ENCODE data around the gene CDH4.

The CDH4 gene

GRCh38 chr20:61430228-61430624, 178.2 kb downstream of the CDH4 start:
- Histone ChIP-seq H3K27me3 (ENCODE audit: control insufficient read depth, insufficient read depth, low read length) (peaks cover 3% of the 10 kb centered on the region), H3K9ac (ENCODE audit: low read length) (no peak overlapping the region), H3K27ac (ENCODE audit: low read depth, low read length) (no peak overlapping the region), H3K4me1 (ENCODE audit: control insufficient read depth, insufficient read depth, low read length) (no peaks in the 10 kb centered on the region), H3K4me3 (ENCODE audit: low read length) (no peak overlapping the region), H3K36me3 (ENCODE audit: control insufficient read depth, insufficient read depth, low read length) (no peaks in the 10 kb centered on the region)

GRCh38 chr20:61433176-61433575, 181.1 kb downstream of the CDH4 start:
- Histone ChIP-seq H3K9ac (ENCODE audit: low read length) (no peak overlapping the region), H3K4me1 (ENCODE audit: control insufficient read depth, insufficient read depth, low read length) (no peaks in the 10 kb centered on the region), H3K27me3 (ENCODE audit: control insufficient read depth, insufficient read depth, low read length) (peaks cover 3% of the 10 kb centered on the region), H3K27ac (ENCODE audit: low read depth, low read length) (no peak overlapping the region), H3K36me3 (ENCODE audit: control insufficient read depth, insufficient read depth, low read length) (no peaks in the 10 kb centered on the region), H3K4me3 (ENCODE audit: low read length) (no peak overlapping the region)

GRCh38 chr20:61433816-61434215, 181.8 kb downstream of the CDH4 start:
- Histone ChIP-seq H3K4me3 (ENCODE audit: low read length) (no peak overlapping the region), H3K4me1 (ENCODE audit: control insufficient read depth, insufficient read depth, low read length) (no peaks in the 10 kb centered on the region), H3K27ac (ENCODE audit: low read depth, low read length) (no peak overlapping the region), H3K36me3 (ENCODE audit: control insufficient read depth, insufficient read depth, low read length) (no peaks in the 10 kb centered on the region), H3K27me3 (ENCODE audit: control insufficient read depth, insufficient read depth, low read length) (peaks cover 3% of the 10 kb centered on the region), H3K9ac (ENCODE audit: low read length) (no peak overlapping the region)

- Histone ChIP-seq H3K4me3 (ENCODE audit: low read length) (no peak overlapping the region), H3K27ac (ENCODE audit: low read depth, low read length) (no peak overlapping the region), H3K36me3 (ENCODE audit: control insufficient read depth, insufficient read depth, low read length) (no peaks in the 10 kb centered on the region), H3K27me3 (ENCODE audit: control insufficient read depth, insufficient read depth, low read length) (peaks cover 3% of the 10 kb centered on the region), H3K9ac (ENCODE audit: low read length) (no peak overlapping the region), H3K4me1 (ENCODE audit: control insufficient read depth, insufficient read depth, low read length) (no peaks in the 10 kb centered on the region)
These were observed 182.3 kb downstream of the CDH4 start for GRCh38 chr20:61434341-61434781.

- Histone ChIP-seq H3K9ac (ENCODE audit: low read length) (no peak overlapping the region), H3K4me1 (ENCODE audit: control insufficient read depth, insufficient read depth, low read length) (no peaks in the 10 kb centered on the region), H3K27me3 (ENCODE audit: control insufficient read depth, insufficient read depth, low read length) (peaks cover 3% of the 10 kb centered on the region), H3K36me3 (ENCODE audit: control insufficient read depth, insufficient read depth, low read length) (no peaks in the 10 kb centered on the region), H3K4me3 (ENCODE audit: low read length) (no peak overlapping the region), H3K27ac (ENCODE audit: low read depth, low read length) (no peak overlapping the region)
These were observed 183.2 kb downstream of the CDH4 start for GRCh38 chr20:61435184-61435822.

- Histone ChIP-seq H3K27me3 (ENCODE audit: control insufficient read depth, insufficient read depth, low read length) (peaks cover 3% of the 10 kb centered on the region), H3K36me3 (ENCODE audit: control insufficient read depth, insufficient read depth, low read length) (no peaks in the 10 kb centered on the region), H3K4me3 (ENCODE audit: low read length) (no peak overlapping the region)
These were observed 183.8 kb downstream of the CDH4 start for GRCh38 chr20:61435823-61436220.

GRCh38 chr20:61436283-61436666, 184.2 kb downstream of the CDH4 start:
- H3K4me1 ChIP-seq (ENCODE audit: control insufficient read depth, insufficient read depth, low read length): no peaks in the 10 kb centered on the region
- H3K4me3 ChIP-seq (ENCODE audit: low read length): no peak overlapping the region
- no peaks in the 10 kb centered on the region for H3K36me3 ChIP-seq (ENCODE audit: control insufficient read depth, insufficient read depth, low read length)
- H3K27me3 ChIP-seq (ENCODE audit: control insufficient read depth, insufficient read depth, low read length): peaks cover 3% of the 10 kb centered on the region
- no peak overlapping the region for H3K27ac ChIP-seq (ENCODE audit: low read depth, low read length)
- H3K9ac ChIP-seq (ENCODE audit: low read length): no peak overlapping the region

More at GRCh38 chr20:61435823-61436220, 183.8 kb downstream of the CDH4 start:
- H3K4me1 ChIP-seq (ENCODE audit: control insufficient read depth, insufficient read depth, low read length): no peaks in the 10 kb centered on the region
- no peak overlapping the region for H3K27ac ChIP-seq (ENCODE audit: low read depth, low read length)
- H3K9ac ChIP-seq (ENCODE audit: low read length): no peak overlapping the region

GRCh38 chr20:61436667-61437279, 184.7 kb downstream of the CDH4 start:
- H3K9ac ChIP-seq (ENCODE audit: low read length): no peak overlapping the region
- no peaks in the 10 kb centered on the region for H3K4me1 ChIP-seq (ENCODE audit: control insufficient read depth, insufficient read depth, low read length)
- peaks cover 3% of the 10 kb centered on the region for H3K27me3 ChIP-seq (ENCODE audit: control insufficient read depth, insufficient read depth, low read length)
- no peak overlapping the region for H3K4me3 ChIP-seq (ENCODE audit: low read length)
- no peak overlapping the region for H3K27ac ChIP-seq (ENCODE audit: low read depth, low read length)
- no peaks in the 10 kb centered on the region for H3K36me3 ChIP-seq (ENCODE audit: control insufficient read depth, insufficient read depth, low read length)

GRCh38 chr20:61437280-61438206, 185.5 kb downstream of the CDH4 start:
- Histone ChIP-seq H3K27me3 (ENCODE audit: control insufficient read depth, insufficient read depth, low read length) (peaks cover 3% of the 10 kb centered on the region), H3K4me1 (ENCODE audit: control insufficient read depth, insufficient read depth, low read length) (no peaks in the 10 kb centered on the region), H3K27ac (ENCODE audit: low read depth, low read length) (no peak overlapping the region), H3K9ac (ENCODE audit: low read length) (no peak overlapping the region), H3K4me3 (ENCODE audit: low read length) (no peak overlapping the region), H3K36me3 (ENCODE audit: control insufficient read depth, insufficient read depth, low read length) (no peaks in the 10 kb centered on the region)

- no peak overlapping the region for H3K4me3 ChIP-seq (ENCODE audit: low read length)
- no peaks in the 10 kb centered on the region for H3K36me3 ChIP-seq (ENCODE audit: control insufficient read depth, insufficient read depth, low read length)
- H3K27me3 ChIP-seq (ENCODE audit: control insufficient read depth, insufficient read depth, low read length): peaks cover 3% of the 10 kb centered on the region
- H3K9ac ChIP-seq (ENCODE audit: low read length): no peak overlapping the region
- H3K4me1 ChIP-seq (ENCODE audit: control insufficient read depth, insufficient read depth, low read length): no peaks in the 10 kb centered on the region
- no peak overlapping the region for H3K27ac ChIP-seq (ENCODE audit: low read depth, low read length)
These were observed 186.2 kb downstream of the CDH4 start for GRCh38 chr20:61438285-61438684.

GRCh38 chr20:61439251-61439650, 187.2 kb downstream of the CDH4 start:
- Histone ChIP-seq H3K4me3 (ENCODE audit: low read length) (no peak overlapping the region), H3K4me1 (ENCODE audit: control insufficient read depth, insufficient read depth, low read length) (no peaks in the 10 kb centered on the region), H3K9ac (ENCODE audit: low read length) (no peak overlapping the region), H3K36me3 (ENCODE audit: control insufficient read depth, insufficient read depth, low read length) (no peaks in the 10 kb centered on the region), H3K27ac (ENCODE audit: low read depth, low read length) (no peak overlapping the region), H3K27me3 (ENCODE audit: control insufficient read depth, insufficient read depth, low read length) (no peaks in the 10 kb centered on the region)

- Histone ChIP-seq H3K27ac (ENCODE audit: low read depth, low read length) (no peak overlapping the region), H3K27me3 (ENCODE audit: control insufficient read depth, insufficient read depth, low read length) (no peaks in the 10 kb centered on the region), H3K9ac (ENCODE audit: low read length) (no peak overlapping the region), H3K4me1 (ENCODE audit: control insufficient read depth, insufficient read depth, low read length) (no peaks in the 10 kb centered on the region), H3K4me3 (ENCODE audit: low read length) (no peak overlapping the region), H3K36me3 (ENCODE audit: control insufficient read depth, insufficient read depth, low read length) (no peaks in the 10 kb centered on the region)
These were observed 188.5 kb downstream of the CDH4 start for GRCh38 chr20:61440548-61441055.
